ENCODE measurements around the gene BHLHE40.

DNA sequence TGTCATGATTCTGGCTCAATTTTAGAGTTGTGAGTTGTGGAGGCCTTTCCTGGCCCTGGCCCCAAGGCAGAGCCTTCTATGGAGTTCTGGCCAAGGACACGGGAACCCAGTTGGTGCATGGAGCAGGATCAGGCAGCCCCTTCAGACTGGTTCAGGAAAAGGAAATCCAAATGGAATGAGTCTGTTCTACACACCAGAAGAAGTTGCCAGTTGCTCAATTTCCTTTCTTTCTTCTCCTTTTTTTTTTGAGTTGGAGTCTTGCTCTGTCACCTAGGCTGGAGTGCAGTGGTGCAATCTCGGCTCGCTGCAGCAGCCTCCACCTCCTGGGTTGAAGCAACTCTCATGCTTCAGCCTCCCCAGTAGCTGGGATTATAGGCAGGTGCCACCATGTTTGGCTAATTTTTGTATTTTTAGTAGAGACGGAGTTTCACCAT lies 28.9 kb upstream of the BHLHE40 start:
- TF ChIP-seq, protein P1, sequence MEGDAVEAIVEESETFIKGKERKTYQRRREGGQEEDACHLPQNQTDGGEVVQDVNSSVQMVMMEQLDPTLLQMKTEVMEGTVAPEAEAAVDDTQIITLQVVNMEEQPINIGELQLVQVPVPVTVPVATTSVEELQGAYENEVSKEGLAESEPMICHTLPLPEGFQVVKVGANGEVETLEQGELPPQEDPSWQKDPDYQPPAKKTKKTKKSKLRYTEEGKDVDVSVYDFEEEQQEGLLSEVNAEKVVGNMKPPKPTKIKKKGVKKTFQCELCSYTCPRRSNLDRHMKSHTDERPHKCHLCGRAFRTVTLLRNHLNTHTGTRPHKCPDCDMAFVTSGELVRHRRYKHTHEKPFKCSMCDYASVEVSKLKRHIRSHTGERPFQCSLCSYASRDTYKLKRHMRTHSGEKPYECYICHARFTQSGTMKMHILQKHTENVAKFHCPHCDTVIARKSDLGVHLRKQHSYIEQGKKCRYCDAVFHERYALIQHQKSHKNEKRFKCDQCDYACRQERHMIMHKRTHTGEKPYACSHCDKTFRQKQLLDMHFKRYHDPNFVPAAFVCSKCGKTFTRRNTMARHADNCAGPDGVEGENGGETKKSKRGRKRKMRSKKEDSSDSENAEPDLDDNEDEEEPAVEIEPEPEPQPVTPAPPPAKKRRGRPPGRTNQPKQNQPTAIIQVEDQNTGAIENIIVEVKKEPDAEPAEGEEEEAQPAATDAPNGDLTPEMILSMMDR (conservative IDR thresholded peaks at IDR 0.05; ENCODE audit: low read depth, low read length), result no peak
- TF ChIP-seq RAD21 (IDR thresholded peaks at IDR 0.05; ENCODE audit: low read length) (no peak), CEBPB (IDR thresholded peaks at IDR 0.05; ENCODE audit: low read depth, low read length) (no peak), MXI1 (IDR thresholded peaks at IDR 0.05; ENCODE audit: borderline replicate concordance, low read depth, low read length) (no peak), POLR2A (IDR thresholded peaks at IDR 0.05; ENCODE audit: low read depth, low read length) (no peak), RCOR1 (IDR thresholded peaks at IDR 0.05; ENCODE audit: insufficient replicate concordance, low read length) (no peak), FOS (IDR thresholded peaks at IDR 0.05; ENCODE audit: low read depth, low read length) (no peak), MAFK (IDR thresholded peaks at IDR 0.05; ENCODE audit: low read depth, low read length) (no peak), RFX5 (IDR thresholded peaks at IDR 0.05; ENCODE audit: low read depth, low read length) (no peak)
- TF ChIP-seq, protein P2, sequence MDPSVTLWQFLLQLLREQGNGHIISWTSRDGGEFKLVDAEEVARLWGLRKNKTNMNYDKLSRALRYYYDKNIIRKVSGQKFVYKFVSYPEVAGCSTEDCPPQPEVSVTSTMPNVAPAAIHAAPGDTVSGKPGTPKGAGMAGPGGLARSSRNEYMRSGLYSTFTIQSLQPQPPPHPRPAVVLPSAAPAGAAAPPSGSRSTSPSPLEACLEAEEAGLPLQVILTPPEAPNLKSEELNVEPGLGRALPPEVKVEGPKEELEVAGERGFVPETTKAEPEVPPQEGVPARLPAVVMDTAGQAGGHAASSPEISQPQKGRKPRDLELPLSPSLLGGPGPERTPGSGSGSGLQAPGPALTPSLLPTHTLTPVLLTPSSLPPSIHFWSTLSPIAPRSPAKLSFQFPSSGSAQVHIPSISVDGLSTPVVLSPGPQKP (IDR thresholded peaks at IDR 0.05; ENCODE audit: borderline replicate concordance, low read depth, low read length), result no peak

Measured in IMR-90 (cell line).